WTC11 (cell line): Measurements from ENCODE around the gene C11orf54.

Source experiments
- NFE2L1 ChIP-seq: sonication (generic); formaldehyde crosslinking; IDR thresholded peaks from 2 replicates; pipeline ENCODE4 v1.8.1; 2023; ENCODE audit warnings: missing genetic modification reagents
- RELA ChIP-seq: sonication (generic); formaldehyde crosslinking; IDR thresholded peaks from 2 replicates; pipeline ENCODE4 v1.8.1; 2022; ENCODE audit warnings: missing genetic modification reagents, mild to moderate bottlenecking, borderline replicate concordance
- TF ChIP-seq, protein P1 (sequence below): sonication (generic); formaldehyde crosslinking; conservative IDR thresholded peaks from 2 replicates; pipeline ENCODE4 v1.8.1; 2022; ENCODE audit warnings: mild to moderate bottlenecking, missing genetic modification reagents

DNA sequence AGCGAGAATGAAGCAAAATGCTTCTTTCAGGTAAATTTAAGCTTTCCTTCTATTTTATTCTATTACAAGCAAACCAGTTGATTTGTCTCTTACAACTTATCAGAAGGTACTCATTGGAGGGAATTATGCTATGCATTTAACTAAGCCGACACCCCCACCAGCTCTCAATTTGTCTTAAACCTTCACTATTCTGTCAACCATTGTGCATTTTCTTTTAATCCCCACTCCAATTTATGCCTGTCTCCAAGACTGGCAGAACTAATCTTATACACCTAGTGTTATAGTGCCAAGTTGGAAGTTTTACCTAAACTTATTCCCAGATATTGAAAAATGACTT lies 12.7 kb upstream of the C11orf54 start:
- TF ChIP-seq, protein P1, sequence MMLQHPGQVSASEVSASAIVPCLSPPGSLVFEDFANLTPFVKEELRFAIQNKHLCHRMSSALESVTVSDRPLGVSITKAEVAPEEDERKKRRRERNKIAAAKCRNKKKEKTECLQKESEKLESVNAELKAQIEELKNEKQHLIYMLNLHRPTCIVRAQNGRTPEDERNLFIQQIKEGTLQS (CRISPR knock-in tag): no peak
- TF ChIP-seq RELA (CRISPR knock-in tag) (no peak), NFE2L1 (CRISPR knock-in tag) (no peak)
